Pons (tissue), 1 donor: ENCODE data around the gene PKDREJ.

Experiments
- DNase-seq: peaks from one replicate; pipeline ENCODE4 v3.0.0-alpha.2; 2016; ENCODE audit warnings: low spot score

The PKDREJ gene

GRCh38 chr22:46290121-46290842 lies 27.1 kb upstream of the PKDREJ start:
- DNase-seq: no peak

- no peak for DNase-seq
Measured at GRCh38 chr22:46289244-46289891, 26.2 kb upstream of the PKDREJ start.

- no peak for DNase-seq
Measured at GRCh38 chr22:46288846-46289243, 25.7 kb upstream of the PKDREJ start.

GRCh38 chr22:46287873-46288751 lies 25.0 kb upstream of the PKDREJ start:
- DNase-seq: no peak

GRCh38 chr22:46286941-46287872 lies 24.1 kb upstream of the PKDREJ start:
- DNase-seq: no peak

- DNase-seq: no peak
Measured at GRCh38 chr22:46286006-46286405, 22.9 kb upstream of the PKDREJ start.

GRCh38 chr22:46281866-46282678 lies 18.9 kb upstream of the PKDREJ start:
- no peak for DNase-seq

GRCh38 chr22:46280999-46281623 lies 18.0 kb upstream of the PKDREJ start:
- peak; percentile 88 for DNase-seq

GRCh38 chr22:46280063-46280817 lies 17.1 kb upstream of the PKDREJ start:
- no peak for DNase-seq

- no peak for DNase-seq
Measured at GRCh38 chr22:46278656-46279645, 15.8 kb upstream of the PKDREJ start.

GRCh38 chr22:46276563-46276962 lies 13.4 kb upstream of the PKDREJ start:
- no peak for DNase-seq

GRCh38 chr22:46275455-46276122 lies 12.4 kb upstream of the PKDREJ start:
- no peak for DNase-seq

GRCh38 chr22:46274381-46274780 lies 11.2 kb upstream of the PKDREJ start:
- DNase-seq: no peak

GRCh38 chr22:46273432-46274148 lies 10.4 kb upstream of the PKDREJ start:
- no peak for DNase-seq

GRCh38 chr22:46272762-46273431 lies 9.8 kb upstream of the PKDREJ start:
- DNase-seq: no peak

- no peak for DNase-seq
Measured at GRCh38 chr22:46272196-46272595, 9.1 kb upstream of the PKDREJ start.
